Progenitor cell of endocrine pancreas (in vitro differentiated cells): ENCODE results near the gene BRD1. TPM values are rescaled to one million over a fixed set of nuclear protein-coding genes. Genes with fewer than 3 reads are reported as not detected.

Experiments
- DNase-seq: peaks from one replicate; pipeline ENCODE4 v3.0.0; 2021; ENCODE audit warnings: low spot score; ENCODE audit not compliant: unreplicated experiment
- H3K27ac Mint-ChIP-seq: 2 replicates; pipeline ENCODE4 v1.8.0; 2021; ENCODE audit warnings: mild to moderate bottlenecking, moderate library complexity, mixed read lengths
- H3K27me3 Mint-ChIP-seq: 2 replicates; pipeline ENCODE4 v1.8.0; 2021; ENCODE audit warnings: mixed read lengths
- H3K36me3 Mint-ChIP-seq: 2 replicates; pipeline ENCODE4 v1.8.0; 2022; ENCODE audit warnings: mixed read lengths; ENCODE audit not compliant: insufficient read depth
- H3K4me1 Mint-ChIP-seq: 2 replicates; pipeline ENCODE4 v1.8.0; 2021; ENCODE audit warnings: low read depth, mixed read lengths
- H3K4me3 Mint-ChIP-seq: 2 replicates; pipeline ENCODE4 v1.8.0; 2021; ENCODE audit warnings: low read depth, mild to moderate bottlenecking, moderate library complexity, mixed read lengths
- H3K9me3 Mint-ChIP-seq: 2 replicates; pipeline ENCODE4 v1.8.0; 2021; ENCODE audit warnings: low read depth, mixed read lengths
- total RNA-seq: library from RNA; stranded (reverse); gene quantifications from 2 replicates; pipeline ENCODE4 v1.2.1, GENCODE V29; 2021
- TF ChIP-seq, protein P1 (sequence below): fragments of 200-600 bp; sonication (generic); IDR thresholded peaks from one replicate; pipeline ENCODE4 v1.5.0; 2021; ENCODE audit warnings: antibody characterized with exemption, mild to moderate bottlenecking; ENCODE audit not compliant: unreplicated experiment

The BRD1 gene
- total RNA-seq, 1 donor from 2014 or later = 65.7 TPM

DNA sequence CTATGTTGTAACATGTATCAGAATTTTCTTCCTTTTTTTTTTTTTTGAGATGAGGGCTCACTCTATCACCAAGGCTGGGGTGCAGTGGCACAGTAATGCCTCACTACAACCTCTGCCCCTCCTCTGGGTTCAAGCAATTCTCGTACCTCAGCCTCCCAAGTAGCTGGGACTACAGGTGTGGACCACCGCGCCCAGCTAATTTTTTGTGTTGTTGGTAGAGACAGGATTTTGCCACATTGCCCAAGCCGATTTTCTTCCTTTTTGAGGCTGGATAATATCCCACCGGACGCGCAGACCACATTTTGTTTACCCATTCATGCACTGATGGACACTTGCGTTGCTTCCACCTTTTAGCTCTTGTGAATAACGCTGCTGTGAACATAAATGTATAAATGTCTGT is 97.0 kb downstream of the BRD1 start:
- Mint-ChIP-seq H3K4me1 (no peaks in the 10 kb centered on the region), H3K4me3 (no peak overlapping the region), H3K27me3 (peaks cover 56% of the 10 kb centered on the region), H3K9me3 (no peaks in the 10 kb centered on the region), H3K27ac (no peak overlapping the region), H3K36me3 (no peaks in the 10 kb centered on the region)
- DNase-seq = no peak
- TF ChIP-seq, protein P1, sequence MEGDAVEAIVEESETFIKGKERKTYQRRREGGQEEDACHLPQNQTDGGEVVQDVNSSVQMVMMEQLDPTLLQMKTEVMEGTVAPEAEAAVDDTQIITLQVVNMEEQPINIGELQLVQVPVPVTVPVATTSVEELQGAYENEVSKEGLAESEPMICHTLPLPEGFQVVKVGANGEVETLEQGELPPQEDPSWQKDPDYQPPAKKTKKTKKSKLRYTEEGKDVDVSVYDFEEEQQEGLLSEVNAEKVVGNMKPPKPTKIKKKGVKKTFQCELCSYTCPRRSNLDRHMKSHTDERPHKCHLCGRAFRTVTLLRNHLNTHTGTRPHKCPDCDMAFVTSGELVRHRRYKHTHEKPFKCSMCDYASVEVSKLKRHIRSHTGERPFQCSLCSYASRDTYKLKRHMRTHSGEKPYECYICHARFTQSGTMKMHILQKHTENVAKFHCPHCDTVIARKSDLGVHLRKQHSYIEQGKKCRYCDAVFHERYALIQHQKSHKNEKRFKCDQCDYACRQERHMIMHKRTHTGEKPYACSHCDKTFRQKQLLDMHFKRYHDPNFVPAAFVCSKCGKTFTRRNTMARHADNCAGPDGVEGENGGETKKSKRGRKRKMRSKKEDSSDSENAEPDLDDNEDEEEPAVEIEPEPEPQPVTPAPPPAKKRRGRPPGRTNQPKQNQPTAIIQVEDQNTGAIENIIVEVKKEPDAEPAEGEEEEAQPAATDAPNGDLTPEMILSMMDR = no peak

DNA sequence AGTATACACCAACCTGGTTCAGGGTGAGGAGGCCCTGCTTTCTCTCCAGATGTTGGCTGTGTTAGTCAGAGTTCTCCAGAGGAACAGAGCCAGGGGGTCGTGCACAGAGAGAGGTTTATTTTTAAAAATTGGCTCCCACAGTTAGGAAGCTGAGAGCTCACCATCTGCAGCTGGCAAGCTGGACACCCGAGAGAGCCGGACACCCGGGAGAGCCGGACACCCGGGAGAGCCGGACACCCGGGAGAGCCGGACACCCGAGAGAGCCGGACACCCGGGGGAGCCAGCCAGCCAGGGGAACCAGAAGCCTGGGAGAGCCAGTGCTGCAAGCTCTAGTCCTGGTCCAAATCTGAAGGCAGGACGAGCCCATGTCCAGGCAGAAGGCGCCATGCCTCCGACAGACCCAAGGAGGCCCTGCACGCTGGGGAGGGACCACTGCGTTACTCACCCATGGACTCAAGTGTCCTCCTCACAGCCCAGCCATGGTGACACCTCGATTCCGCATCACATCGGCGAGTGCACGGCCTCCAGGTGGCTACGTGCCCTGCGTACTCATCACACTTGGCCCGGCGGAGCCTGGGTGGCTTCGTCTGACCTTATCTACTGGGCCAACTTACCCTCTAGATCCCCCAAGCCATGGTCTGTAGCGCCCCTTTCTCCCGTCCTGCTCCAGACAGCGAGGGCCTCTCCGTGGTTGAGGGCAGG is 99.0 kb downstream of the BRD1 start:
- H3K27me3 Mint-ChIP-seq = peaks cover 62% of the 10 kb centered on the region

DNA sequence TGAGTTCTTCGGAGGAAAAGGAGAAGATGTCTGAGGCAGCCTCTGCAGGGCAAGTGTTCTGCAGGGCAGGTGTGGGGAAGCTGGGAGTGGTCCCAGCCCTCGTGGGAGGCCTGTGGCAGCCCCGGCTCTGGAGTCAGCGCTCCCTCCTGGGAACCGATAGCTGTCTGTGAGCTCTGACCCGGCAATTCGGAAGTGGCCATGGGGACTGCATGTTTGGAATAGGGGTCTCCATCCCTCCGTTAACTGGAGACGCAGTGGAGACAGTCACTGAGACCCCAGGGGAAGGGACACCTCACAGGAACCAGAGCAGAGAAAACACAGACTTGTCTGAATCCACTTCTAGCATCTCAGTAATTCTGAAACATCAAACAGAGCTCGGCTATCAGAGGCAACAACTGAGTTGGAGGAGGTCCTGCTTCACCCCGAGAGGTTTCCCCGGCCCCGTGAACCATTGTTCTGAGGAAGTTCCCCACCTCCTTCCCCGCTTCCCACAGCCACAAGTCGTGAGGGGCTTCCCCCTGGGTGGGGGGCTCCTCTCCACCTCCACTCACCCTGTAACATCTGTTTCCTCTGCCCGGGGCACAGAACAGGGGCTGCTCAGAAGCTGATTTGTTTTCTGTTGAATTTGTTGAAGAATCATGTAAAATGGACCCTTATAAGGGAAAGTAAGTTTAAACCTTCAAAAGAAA is 99.6 kb downstream of the BRD1 start:
- H3K4me1 Mint-ChIP-seq = no peaks in the 10 kb centered on the region
- H3K27ac Mint-ChIP-seq = no peak overlapping the region
- H3K9me3 Mint-ChIP-seq = no peaks in the 10 kb centered on the region
- H3K4me3 Mint-ChIP-seq = no peak overlapping the region
- DNase-seq = no peak
- TF ChIP-seq, protein P1 = no peak
- no peaks in the 10 kb centered on the region for H3K36me3 Mint-ChIP-seq
- H3K27me3 Mint-ChIP-seq = peaks cover 62% of the 10 kb centered on the region

More for the DNA sequence above, 99.0 kb downstream of the BRD1 start:
- TF ChIP-seq, protein P1 = no peak
- DNase-seq = no peak
- H3K36me3 Mint-ChIP-seq = no peaks in the 10 kb centered on the region
- no peak overlapping the region for H3K4me3 Mint-ChIP-seq
- H3K4me1 Mint-ChIP-seq = no peaks in the 10 kb centered on the region
- no peak overlapping the region for H3K27ac Mint-ChIP-seq
- H3K9me3 Mint-ChIP-seq = no peaks in the 10 kb centered on the region

DNA sequence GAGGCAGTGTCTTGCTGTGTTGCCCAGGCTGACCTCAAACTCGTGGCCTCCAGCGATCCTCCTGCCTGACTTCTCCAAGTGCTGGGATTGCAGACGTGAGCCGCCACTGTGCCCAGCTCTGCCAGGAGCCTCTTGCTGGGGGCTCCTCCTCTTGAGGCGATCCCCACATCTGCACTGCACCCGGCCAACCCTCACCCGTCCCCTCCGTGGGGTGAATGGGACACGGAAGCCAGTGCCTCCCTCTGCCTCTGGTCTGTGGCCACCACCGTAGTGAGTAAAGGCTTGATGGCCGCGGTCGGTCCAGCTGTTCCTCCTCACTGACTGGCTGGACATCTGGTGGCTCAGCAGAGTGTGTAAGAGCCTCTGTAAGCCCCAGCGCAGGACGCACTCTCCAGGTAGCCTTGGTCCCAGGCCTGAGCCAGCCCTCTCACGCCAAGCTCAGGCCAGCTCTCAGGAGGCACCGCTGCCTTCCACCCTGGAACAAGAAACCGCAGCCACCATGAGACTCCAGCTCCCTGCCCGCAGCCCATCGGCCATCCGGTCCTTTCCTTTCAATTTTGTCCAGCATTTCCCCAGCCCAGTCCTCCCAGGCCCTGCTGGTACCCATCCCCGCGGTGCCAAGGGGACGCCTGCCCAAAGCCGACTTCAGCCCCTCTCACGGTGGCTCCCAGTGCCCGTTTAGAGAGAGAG is 100.3 kb downstream of the BRD1 start:
- no peak for DNase-seq
- Mint-ChIP-seq H3K4me3 (no peak overlapping the region), H3K4me1 (no peaks in the 10 kb centered on the region), H3K27ac (no peak overlapping the region), H3K9me3 (no peaks in the 10 kb centered on the region), H3K36me3 (no peaks in the 10 kb centered on the region), H3K27me3 (peaks cover 65% of the 10 kb centered on the region)
- TF ChIP-seq, protein P1 = no peak

DNA sequence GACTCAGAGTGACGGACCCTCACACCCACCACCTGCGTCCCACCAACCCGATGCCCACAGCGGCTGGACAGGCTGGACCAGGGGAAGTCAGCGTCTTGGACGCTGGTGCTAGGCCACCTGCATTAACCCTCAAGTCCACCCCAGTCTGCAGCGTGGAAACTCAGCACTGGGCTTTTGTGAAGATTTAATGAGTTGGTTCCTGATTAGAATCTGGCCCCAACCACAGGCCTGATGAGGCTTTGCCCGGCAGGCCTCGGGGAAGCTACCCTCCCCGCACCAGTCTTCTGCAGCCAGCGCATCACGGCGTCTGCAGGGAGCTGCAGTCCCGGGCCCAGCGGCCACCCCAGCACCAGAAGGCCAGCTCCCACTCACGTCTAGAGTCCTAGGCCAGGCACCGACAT is 101.0 kb downstream of the BRD1 start:
- no peaks in the 10 kb centered on the region for H3K9me3 Mint-ChIP-seq
- H3K4me3 Mint-ChIP-seq = no peak overlapping the region
- no peak for DNase-seq
- TF ChIP-seq, protein P1 = no peak
- H3K27ac Mint-ChIP-seq = no peak overlapping the region
- H3K4me1 Mint-ChIP-seq = no peaks in the 10 kb centered on the region
- no peaks in the 10 kb centered on the region for H3K36me3 Mint-ChIP-seq
- H3K27me3 Mint-ChIP-seq = peaks cover 67% of the 10 kb centered on the region
